ENCODE results near the gene YWHAB.
"Not testable (repeated sequence)": the region's sequence is repeated elsewhere in the genome, so short reads cannot be mapped to it uniquely, and the experiment has no call there.

The YWHAB gene

GRCh38 chr20:44885392-44886265 is at the start of gene YWHAB:
Gene YWHAB, plus strand, starts transcription at chr20:44885705. Its CDS starts 15,829 bp downstream, at chr20:44901534.
- DNase-seq = peak; percentile 99

- no peak for DNase-seq
Observed at GRCh38 chr20:44836601-44837120, 48.8 kb upstream of the YWHAB start.

GRCh38 chr20:44837946-44838345 is 47.6 kb upstream of the YWHAB start:
- DNase-seq = no peak

- DNase-seq = no peak
Observed at GRCh38 chr20:44838521-44838920, 47.0 kb upstream of the YWHAB start.

DNA sequence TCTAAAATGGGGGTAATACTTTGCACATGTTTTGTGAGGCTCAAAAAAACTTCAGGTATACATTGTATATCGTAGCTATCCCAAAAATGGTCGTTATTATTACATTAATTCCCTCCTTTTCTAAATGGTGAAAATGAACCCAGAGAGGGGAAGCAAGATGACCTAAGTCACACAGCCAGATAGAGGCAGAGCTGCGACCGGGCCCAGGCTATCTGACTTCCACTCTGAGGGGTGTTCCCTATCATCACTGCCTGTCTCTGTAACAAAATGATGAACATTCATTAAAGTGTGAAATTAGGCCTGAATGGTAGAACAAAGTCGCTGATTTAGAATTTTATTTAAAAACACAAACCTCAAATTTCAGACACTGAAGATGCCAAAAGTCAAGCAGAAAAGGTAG is 46.0 kb upstream of the YWHAB start:
- DNase-seq = no peak

GRCh38 chr20:44840826-44841225 is 44.7 kb upstream of the YWHAB start:
- no peak for DNase-seq

GRCh38 chr20:44841955-44842354 is 43.5 kb upstream of the YWHAB start:
- no peak for DNase-seq

DNA sequence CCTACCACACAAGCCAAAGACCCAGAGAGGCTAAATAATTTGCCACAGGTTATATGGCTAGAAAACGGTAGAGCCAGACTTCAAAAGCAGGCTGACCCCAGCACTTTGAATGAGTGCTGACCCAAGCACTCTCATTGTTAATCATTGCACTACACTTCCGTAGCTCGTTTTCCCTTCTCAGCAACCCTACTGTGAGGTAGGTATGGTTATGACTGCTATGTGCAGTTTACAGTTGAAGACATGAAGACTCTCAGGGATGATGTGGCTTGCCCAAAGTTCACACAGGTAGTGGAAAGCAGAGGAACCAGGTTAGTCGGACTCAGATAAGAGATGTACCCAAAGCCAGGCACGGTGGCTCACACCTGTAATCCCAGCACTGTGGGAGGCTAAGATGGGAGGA is 41.6 kb upstream of the YWHAB start:
- DNase-seq = no peak

DNA sequence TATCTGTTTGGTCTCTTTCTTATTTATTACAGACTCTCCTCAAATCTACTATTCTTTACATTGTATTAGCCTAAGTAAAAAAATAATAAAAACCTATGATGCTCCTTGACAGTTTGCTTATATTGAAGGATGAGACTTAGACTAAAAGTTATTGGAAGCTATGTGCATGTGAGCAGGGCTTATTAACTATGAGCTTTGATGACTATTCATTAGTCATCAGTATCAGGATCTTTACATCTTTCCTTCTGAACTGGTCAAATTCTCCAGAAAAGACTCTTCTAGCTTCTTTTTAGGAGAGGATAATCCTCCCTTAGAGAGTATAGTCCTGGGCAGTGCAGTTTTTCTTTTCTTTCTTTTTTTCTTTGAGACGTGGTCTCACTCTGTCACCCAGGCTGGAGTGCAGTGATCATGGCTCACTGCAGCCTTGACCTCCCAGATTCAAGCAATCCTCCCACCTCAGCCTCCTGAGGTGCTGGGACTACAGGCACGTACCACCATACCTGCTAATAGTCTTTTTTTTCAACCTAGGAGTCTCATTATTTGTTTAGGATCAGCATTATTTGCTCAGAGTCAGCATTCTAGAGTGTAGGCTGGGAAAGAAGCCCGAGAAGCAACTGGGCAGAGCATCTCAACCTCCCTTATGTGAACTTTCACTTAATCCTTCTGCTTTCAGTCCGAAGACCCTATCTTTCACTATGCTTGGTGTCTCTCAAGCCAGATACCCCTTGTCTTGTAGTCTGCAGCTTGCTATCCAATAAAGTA is 37.1 kb upstream of the YWHAB start:
- no peak for DNase-seq

- no peak for DNase-seq
Observed at GRCh38 chr20:44849703-44850102, 35.8 kb upstream of the YWHAB start.

GRCh38 chr20:44850272-44850671 is 35.2 kb upstream of the YWHAB start:
- DNase-seq = no peak

DNA sequence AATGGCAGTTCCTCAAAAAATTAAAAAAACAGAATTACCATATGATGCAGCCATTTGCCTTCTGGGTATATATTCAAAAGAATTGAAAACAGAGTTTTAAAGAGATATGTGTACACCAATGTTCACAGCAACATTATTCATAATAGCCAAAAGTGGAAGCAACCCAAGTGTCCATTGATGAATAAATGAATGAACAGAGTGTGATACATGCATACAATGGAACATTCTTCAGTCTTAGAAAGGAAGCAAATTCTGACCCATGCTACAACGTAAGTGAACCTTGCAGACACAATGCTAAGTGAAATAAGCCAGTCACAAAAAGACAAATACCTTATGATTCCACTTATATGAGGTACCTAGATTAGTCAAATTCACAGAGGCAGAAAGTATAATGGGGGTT is 34.7 kb upstream of the YWHAB start:
- no peak for DNase-seq

DNA sequence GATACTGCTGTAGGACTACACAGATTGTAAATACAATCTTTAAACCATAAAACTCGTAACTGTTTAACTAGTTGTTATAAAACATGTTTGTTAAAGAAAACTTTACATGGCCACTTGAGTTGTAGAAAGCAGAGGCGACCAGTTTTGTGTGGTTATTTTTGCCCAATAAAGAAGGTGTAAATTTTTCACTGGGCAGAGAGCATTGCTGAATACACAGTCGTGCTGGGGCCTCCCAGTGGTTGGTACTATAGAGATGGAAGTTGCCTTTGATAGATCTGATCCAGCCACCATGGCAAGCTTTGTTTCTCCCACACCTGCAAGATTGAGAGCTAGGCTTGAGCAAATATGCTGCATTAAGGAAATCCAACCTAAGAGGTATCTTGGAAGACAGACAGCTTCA is 34.0 kb upstream of the YWHAB start:
- no peak for DNase-seq

- DNase-seq = no peak
Observed at GRCh38 chr20:44856442-44856841, 29.1 kb upstream of the YWHAB start.

GRCh38 chr20:44856856-44857448 is 28.6 kb upstream of the YWHAB start:
- no peak for DNase-seq

DNA sequence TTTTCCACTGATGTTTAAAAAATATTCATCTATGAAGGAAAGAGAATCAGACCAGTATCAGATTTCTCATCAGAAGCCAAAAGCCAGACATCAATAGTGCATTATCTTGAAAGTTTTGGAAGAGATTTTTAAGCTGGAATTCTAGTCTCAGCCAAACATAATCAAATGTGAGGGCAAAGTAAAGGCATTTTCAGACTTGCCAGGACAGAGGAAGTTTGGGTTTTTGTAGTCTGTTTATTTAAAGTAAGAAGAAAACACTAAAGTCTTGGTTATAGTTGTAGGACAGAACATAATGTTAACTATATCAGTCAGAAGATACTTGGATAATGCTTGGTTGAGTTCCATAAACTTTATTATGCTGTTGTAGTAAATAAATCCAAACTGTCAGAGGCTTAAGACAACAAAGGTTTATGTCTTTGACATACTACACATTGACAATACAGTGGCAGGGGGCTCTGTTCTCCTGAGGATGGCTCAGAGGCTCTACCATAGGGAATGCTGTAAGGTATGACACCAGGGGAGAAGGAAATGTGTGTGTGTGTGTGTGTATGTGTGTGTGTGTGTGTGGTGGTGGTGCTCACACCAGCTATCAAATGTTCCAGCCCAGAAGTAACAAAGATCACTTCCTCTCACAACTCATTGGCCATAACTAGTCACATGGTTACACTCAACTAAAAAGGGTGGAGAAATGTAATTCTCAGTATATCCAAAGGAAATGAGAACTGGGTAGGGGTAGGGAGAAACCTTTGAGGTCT is 26.7 kb upstream of the YWHAB start:
- DNase-seq = no peak

- no peak for DNase-seq
Observed at GRCh38 chr20:44861531-44862006, 23.9 kb upstream of the YWHAB start.

DNA sequence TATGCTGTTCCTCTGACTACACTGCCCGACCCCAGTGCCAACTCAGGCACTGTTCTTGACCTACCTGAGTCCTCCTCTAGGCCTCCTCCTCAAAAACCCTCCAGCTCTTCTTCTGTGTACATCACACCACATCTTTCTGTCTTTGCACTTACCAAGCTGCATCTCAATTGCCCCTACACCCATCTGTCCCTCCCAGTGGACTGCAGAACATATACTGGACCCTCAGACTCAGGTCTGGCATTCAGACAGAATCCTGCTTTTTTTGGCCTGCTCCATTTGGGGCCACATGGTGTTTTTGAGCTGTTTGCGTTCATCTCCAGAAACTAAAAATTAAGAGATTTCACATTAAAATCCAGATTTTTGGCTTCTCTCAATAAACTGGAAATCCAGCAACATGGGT is 23.2 kb upstream of the YWHAB start:
- no peak for DNase-seq

DNA sequence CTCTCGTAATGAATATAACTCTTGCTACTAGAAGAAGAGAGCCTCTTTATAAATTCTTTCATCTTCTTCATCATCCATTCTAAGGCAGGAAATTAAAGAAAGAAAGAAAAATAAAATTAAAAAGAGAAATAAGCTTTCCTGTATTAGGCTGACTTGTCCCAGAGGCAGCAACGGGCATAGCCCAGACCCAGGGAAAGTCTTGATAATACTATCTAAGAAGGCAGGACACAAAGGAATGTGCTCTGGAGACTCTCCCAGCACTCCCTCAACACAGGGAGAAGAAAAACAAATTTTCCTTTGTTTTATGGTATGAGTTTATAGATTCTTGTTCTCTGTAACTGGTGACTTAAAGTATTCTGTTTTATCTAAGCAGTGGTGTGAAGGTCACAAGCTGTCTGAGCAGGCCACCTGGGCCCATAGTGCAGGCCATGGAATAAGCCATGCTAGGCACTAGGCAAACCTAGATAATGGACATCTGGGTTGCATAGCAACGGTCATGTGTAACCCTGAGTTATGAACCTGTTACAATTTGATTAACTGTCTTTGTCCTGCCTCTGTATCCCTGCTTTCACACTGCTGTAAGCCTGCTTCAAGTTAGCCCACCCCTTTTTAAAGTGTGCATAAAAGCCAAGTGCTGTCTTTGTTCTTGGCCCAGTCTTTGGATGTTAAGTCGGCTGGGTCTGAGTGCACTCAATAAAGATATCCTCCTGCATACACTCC is 22.0 kb upstream of the YWHAB start:
- DNase-seq = not testable (repeated sequence)

GRCh38 chr20:44864493-44864892 is 21.0 kb upstream of the YWHAB start:
- DNase-seq = not testable (repeated sequence)

DNA sequence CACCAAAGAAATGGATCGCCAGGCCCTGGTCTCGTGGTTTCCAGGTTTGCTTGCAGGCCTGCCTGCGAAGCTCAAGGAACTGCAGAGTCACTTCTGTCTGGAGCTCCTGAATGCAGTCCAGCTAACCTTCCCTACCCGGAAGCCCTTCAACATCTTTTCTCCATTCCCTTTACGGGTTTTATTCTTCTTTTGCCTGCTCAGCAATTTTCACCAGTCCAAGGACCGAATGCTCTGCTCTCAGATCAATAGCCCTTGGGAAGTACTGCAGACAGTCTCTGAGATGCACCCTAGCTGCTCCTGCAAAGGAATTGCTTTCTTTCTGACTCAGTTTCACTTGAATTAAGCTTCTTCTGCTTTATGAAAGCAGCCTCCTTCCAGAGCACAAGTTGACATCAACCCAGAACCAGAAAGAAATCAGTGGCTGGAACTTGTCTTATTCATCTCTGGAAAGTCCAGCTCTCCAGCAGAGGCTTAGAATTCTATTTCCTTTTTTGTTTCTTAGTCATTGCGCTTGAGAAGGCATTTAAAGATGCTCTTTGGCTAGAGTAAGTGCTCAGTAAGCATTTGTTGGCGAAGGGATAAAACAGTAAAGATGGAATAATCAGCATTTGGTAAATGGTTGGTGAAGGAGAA is 18.7 kb upstream of the YWHAB start:
- no peak for DNase-seq
